Stimulated activated CD8-positive, alpha-beta memory T cell treated with anti-CD3 and anti-CD28 coated beads, Interleukin-2, amount 100 ng/mL, for 48 hours (primary cell): ENCODE data around the gene GMPPA.
A peak's percentile ranks its signal among the peaks of the same experiment; 100 is the strongest.

Source experiments
- DNase-seq, 2 donors: peaks; one replicate each; pipeline ENCODE4 v3.0.0-alpha.2; 2020; ENCODE audit warnings: low read depth in 2 of 2

GMPPA gene

GRCh38 chr2:219486380-219486959 lies 12.2 kb upstream of the GMPPA start:
- no peak for DNase-seq

- DNase-seq, result no peak
Observed at GRCh38 chr2:219488149-219488843, 10.4 kb upstream of the GMPPA start.

DNA sequence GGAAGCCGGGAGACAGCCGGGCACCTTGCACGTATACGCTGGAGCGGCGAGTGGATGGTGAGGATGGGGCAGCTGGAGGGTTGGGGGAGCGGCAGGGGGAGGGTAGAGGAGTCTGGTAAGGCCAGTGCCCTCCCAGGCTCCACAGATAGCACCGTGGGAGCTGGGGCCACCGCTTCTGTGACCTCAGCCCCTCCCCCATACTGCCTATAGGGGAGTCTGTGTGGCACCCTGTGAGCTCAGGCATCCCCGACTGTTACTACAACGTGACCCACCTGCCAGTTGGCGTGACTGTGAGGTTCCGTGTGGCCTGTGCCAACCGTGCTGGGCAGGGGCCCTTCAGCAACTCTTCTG lies 9.9 kb upstream of the GMPPA start:
- DNase-seq, result no peak

DNA sequence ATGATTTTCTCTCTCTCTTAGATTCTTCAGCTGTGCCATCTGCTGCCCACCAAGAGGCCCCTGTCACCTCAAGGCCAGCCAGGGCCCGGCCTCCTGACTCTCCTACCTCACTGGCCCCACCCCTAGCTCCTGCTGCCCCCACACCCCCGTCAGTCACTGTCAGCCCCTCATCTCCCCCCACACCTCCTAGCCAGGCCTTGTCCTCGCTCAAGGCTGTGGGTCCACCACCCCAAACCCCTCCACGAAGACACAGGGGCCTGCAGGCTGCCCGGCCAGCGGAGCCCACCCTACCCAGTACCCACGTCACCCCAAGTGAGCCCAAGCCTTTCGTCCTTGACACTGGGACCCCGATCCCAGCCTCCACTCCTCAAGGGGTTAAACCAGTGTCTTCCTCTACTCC lies 9.4 kb upstream of the GMPPA start:
- DNase-seq, result no peak

- DNase-seq, result no peak
Observed at GRCh38 chr2:219490186-219490585, 8.5 kb upstream of the GMPPA start.

DNA sequence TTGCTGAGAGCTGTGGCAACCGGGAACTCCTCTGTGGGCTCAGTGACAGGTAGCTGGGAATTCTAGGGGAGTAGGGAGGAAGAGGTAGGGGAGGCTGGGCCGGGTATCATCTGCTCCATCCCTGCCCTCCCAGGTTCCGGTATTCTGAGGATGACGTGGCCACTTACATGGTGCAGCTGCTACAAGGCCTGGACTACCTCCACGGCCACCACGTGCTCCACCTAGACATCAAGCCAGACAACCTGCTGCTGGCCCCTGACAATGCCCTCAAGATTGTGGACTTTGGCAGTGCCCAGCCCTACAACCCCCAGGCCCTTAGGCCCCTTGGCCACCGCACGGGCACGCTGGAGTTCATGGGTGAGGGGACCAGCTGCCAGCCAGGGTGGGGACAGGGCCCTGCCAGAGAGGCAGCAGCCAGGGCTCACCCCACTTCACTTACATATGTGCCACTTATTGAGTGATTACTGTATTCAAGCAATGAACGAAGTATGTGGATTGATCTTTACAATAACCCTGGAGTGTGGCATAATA lies 8.0 kb upstream of the GMPPA start:
- DNase-seq, result no peak

- no peak for DNase-seq
Observed at GRCh38 chr2:219491278-219491963, 7.3 kb upstream of the GMPPA start.

DNA sequence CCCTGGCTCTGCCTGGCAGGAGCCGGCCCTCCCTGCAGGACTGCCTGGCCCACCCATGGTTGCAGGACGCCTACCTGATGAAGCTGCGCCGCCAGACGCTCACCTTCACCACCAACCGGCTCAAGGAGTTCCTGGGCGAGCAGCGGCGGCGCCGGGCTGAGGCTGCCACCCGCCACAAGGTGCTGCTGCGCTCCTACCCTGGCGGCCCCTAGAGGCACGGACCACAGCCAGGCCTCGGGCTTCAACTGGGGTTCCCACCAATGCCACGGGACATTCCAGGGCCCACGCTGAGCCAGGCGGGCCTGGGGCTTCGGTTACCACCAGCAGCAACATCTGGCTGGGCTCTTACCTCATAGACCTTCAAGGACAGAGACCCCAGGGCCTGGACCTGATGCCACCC lies 6.1 kb upstream of the GMPPA start:
- no peak for DNase-seq

DNA sequence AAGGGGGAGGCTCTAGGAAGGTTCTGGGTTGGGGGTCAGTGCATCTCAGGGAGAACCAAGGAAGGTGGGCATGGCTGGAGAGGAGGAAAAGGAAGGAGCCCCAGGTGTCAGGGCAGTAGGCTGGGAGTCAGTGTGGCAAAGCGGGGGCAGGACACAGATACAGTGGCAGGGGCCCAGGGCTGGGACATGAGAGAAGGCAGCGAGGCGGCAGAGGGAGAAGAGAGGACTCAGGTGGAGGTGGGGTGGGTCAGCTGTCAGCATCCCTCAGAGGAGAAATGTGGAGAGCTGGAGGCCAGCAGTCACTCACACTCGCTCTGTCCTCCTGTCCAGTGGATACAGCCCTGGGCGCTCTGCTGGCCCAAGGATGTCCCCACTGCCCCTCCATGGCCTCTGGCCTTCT lies 5.6 kb upstream of the GMPPA start:
- no peak for DNase-seq

DNA sequence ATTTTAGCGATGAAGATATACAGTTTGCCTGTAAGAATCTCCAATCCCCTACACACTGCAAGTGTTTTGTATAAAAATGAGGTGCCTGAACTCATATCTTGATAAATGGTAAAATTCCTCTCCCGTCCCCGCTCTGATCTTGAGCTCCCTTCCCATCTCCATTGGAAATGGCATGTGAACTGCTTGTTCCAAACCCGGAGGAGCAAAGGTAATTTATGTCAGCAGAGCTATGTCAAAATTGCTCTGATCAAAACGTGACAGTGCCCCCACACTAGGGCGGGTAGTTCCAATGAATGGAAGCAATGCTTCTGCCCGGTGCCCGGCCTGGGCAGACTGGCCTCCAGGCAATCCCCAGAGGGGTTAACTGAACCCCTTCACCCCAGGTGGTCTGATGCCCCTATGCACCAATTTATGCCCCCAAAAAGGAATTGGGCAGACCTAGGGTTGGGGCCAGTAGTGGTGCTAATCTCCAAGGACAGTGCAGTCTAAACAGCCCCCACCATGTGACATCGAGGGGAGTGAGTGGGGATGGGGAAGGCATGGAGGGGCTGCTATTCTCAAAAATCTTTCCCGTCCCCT lies 3.6 kb upstream of the GMPPA start:
- no peak for DNase-seq

- peak; percentile 29 to 48 for DNase-seq
Observed at GRCh38 chr2:219495531-219496122, 3.1 kb upstream of the GMPPA start.

DNA sequence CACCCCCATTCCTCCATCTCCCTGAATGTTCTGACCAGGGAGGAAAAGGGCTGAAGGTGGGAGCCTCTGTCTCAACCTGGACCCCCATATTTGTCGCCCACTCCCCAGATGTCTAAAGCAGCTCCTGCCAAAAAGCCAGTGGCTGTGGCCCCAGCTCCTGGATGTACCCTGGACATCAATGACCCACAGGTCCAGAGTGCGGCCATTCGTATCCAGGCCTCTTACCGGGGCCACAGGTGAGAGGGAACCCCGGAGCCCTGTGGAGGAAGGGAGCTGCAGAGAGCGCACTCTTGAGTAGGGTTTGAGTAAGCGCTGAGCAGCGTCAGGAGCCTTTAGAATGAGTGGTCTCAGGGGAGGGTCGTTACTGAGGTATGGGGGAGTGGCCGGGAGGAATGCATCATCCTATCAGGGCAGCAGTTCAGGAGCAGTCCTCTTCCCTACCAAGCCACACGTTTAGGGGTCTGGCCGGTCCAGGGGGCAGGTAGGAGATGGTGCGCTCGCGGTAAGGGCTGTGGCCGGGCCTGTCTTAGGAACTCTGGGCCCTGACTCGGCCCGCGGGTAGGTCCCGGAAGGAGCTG lies 2.4 kb upstream of the GMPPA start:
- DNase-seq, result no peak

- no peak for DNase-seq
Observed at GRCh38 chr2:219496825-219497494, 1.7 kb upstream of the GMPPA start.

- peak in 1 of 2 donors; percentile 14 for DNase-seq
Observed at GRCh38 chr2:219497495-219498279, 1.0 kb upstream of the GMPPA start.

DNA sequence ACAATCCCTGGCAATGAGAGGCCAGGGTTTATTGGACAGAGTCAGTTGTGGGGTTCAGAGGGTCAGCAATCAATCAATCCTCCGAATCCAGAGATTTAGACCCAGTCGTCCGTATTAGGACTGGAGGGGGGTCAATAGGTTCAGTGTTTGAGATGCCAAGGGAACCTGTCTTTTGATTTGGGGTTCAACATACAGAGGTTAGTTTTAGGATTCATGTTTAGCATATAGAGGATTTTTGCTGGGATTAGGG lies 292 bp downstream of the GMPPA start:
- no peak for DNase-seq

- no peak for DNase-seq
Observed at GRCh38 chr2:219499555-219499954, 864 bp downstream of the GMPPA start.

GRCh38 chr2:219500135-219500534 lies 1.4 kb downstream of the GMPPA start:
- no peak for DNase-seq

- no peak for DNase-seq
Observed at GRCh38 chr2:219501849-219502248, 3.2 kb downstream of the GMPPA start.

DNA sequence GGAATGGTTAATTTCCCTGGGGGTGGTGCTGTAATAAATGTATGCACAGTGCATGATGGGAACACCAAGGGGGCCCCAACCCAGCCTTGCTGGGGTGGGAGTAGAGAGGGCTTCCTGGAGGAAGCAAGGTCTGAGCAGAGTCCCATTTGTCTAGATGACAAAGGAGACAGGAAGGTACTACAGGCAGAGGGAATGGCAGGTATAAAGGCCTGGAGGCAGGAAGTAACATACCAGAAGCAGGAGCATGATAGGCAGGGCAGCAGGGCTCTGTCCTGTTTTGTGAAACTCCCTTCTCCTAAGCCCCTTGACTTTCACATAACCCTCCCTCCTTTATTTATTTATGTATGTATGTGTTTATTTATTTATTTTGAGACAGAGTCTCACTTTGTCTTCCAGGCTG lies 3.9 kb downstream of the GMPPA start:
- DNase-seq, result no peak

DNA sequence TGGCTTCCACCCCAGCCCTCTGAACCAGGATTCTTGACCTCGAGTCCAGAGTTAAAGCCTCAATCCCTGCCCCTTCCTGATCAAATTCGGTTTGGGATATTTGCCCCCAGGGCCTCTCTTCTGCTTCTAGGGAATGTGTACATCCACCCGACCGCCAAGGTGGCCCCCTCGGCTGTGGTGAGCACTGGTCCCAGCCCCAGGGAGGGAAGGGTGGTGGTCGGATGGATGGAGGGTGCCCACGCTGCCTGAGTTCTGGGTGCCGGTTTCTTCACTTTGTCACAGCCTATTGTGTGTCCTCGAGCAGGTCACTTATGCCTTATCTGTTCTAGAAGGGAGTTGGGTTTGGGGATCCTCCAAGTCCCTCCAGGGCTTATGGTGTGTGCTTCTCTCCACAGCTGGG lies 6.9 kb downstream of the GMPPA start:
- no peak for DNase-seq
